HEK293T (cell line): ENCODE measurements around the gene GTPBP1.

Source experiments
- CTCF ChIA-PET: fragments of 350-600 bp; formaldehyde crosslinking; extraction: SDS; loops from one replicate; lab custom pipeline; 2021; ENCODE audit warnings: antibody characterized with exemption, inconsistent platforms; lab: Yijun Ruan, JAX
- POLR2A ChIA-PET: fragments of 350-600 bp; formaldehyde crosslinking; extraction: SDS; loops from one replicate; lab custom pipeline; 2020; ENCODE audit warnings: antibody characterized with exemption, inconsistent platforms; lab: Yijun Ruan, JAX
- DNase-seq: peaks from one replicate; pipeline ENCODE4 v3.0.0; 2012; ENCODE audit warnings: mixed read lengths; ENCODE audit errors: extremely low spot score
- ARNT ChIP-seq: fragments of 450-650 bp; IDR thresholded peaks from 2 replicates; pipeline ENCODE4 v1.6.1; 2017; ENCODE audit warnings: mild to moderate bottlenecking
- BHLHE40 ChIP-seq: fragments of 450-650 bp; IDR thresholded peaks from 2 replicates; pipeline ENCODE4 v1.6.1; 2016; ENCODE audit warnings: mild to moderate bottlenecking, moderate library complexity, borderline replicate concordance
- CTBP1 ChIP-seq: fragments of 450-650 bp; IDR thresholded peaks from 2 replicates; pipeline ENCODE4 v1.6.1; 2016; ENCODE audit warnings: borderline replicate concordance
- ELF4 ChIP-seq: fragments of 450-650 bp; IDR thresholded peaks from 2 replicates; pipeline ENCODE4 v1.6.1; 2017; ENCODE audit warnings: antibody characterized with exemption
- FOXA1 ChIP-seq: fragments of 450-650 bp; IDR thresholded peaks from 2 replicates; pipeline ENCODE4 v1.6.1; 2016; ENCODE audit warnings: mild to moderate bottlenecking
- FOXK2 ChIP-seq: fragments of 450-650 bp; IDR thresholded peaks from 2 replicates; pipeline ENCODE4 v1.6.1; 2016; ENCODE audit warnings: mild to moderate bottlenecking
- FOXM1 ChIP-seq: fragments of 450-650 bp; IDR thresholded peaks from 2 replicates; pipeline ENCODE4 v1.6.1; 2017; ENCODE audit warnings: mild to moderate bottlenecking, borderline replicate concordance
- HDGF ChIP-seq: fragments of 450-650 bp; IDR thresholded peaks from 2 replicates; pipeline ENCODE4 v1.6.1; 2017; ENCODE audit warnings: antibody characterized with exemption, borderline replicate concordance
- L3MBTL2 ChIP-seq: fragments of 450-650 bp; conservative IDR thresholded peaks from 2 replicates; pipeline ENCODE4 v1.6.1; 2016; ENCODE audit warnings: mild to moderate bottlenecking
- LEF1 ChIP-seq: fragments of 450-650 bp; IDR thresholded peaks from 2 replicates; pipeline ENCODE4 v1.6.1; 2017; ENCODE audit warnings: mild to moderate bottlenecking, borderline replicate concordance
- NFRKB ChIP-seq: fragments of 450-650 bp; IDR thresholded peaks from 2 replicates; pipeline ENCODE4 v1.6.1; 2016; ENCODE audit warnings: mild to moderate bottlenecking, moderate library complexity
- PKNOX1 ChIP-seq: fragments of 450-650 bp; IDR thresholded peaks from 2 replicates; pipeline ENCODE4 v1.6.1; 2016
- SP1 ChIP-seq: fragments of 450-650 bp; IDR thresholded peaks from 2 replicates; pipeline ENCODE4 v1.6.1; 2017
- SUZ12 ChIP-seq: fragments of 450-650 bp; IDR thresholded peaks from 2 replicates; pipeline ENCODE4 v1.6.1; 2016; ENCODE audit warnings: mild to moderate bottlenecking
- TARDBP ChIP-seq: fragments of 450-650 bp; IDR thresholded peaks from 2 replicates; pipeline ENCODE4 v1.6.1; 2016
- ZNF384 ChIP-seq: fragments of 450-650 bp; IDR thresholded peaks from 2 replicates; pipeline ENCODE4 v1.6.1; 2016

The GTPBP1 gene

DNA sequence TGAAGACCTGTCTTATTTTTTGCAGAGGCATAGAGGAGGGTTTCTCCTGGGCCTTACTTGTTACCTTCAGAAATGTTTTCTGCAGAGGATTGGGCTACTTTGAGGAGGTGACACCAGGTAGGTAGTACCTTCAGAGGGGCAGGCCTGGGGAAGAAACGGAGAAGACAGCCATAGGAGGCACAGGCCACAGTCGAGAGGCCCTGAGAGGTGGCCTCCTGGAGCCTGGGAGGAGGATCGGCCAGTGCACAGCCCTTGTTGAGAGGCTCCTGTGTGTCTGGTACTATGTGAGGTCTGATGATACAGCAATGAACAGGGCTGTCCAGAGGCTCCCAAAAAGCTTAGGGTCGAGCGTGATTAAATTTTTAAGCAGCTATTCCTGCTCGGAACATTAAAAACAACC is 11.5 kb downstream of the GTPBP1 start:
- no peak for DNase-seq
- ChIA-PET POLR2A (interaction anchor here (0.9 to 1.0 kb wide), 2 partner anchors 9 to 36 kb away, joined by 3 read pairs; partner anchors contain the start of gene TOMM22), CTCF (interaction anchor here (0.6 to 1.2 kb wide), 2 partner anchors 10 to 195 kb away, joined by 3 to 7 read pairs; no protein-coding TSS in a partner anchor)
- TF ChIP-seq FOXK2 (no peak), SP1 (no peak), SUZ12 (no peak), ELF4 (no peak)

GRCh38 chr22:38718414-38718813 is 12.7 kb downstream of the GTPBP1 start:
- DNase-seq, result peak; percentile 76
- ChIA-PET CTCF (interaction anchor here (1.2 kb wide), 1 partner anchor 11 kb away, joined by 7 read pairs; no protein-coding TSS in a partner anchor), POLR2A (no interaction called here)
- TF ChIP-seq FOXA1 (no peak), FOXK2 (no peak), ELF4 (no peak), HDGF (no peak), TARDBP (no peak), FOXM1 (no peak), BHLHE40 (no peak), ZNF384 (no peak), LEF1 (no peak), NFRKB (no peak), L3MBTL2 (no peak), PKNOX1 (no peak), SUZ12 (no peak)

- no peak for DNase-seq
- TF ChIP-seq FOXM1 (no peak), HDGF (no peak)
- CTCF ChIA-PET, result no interaction called here
- POLR2A ChIA-PET, result interaction anchor here (1.0 to 1.7 kb wide), 2 partner anchors 11 to 12 kb away, joined by 3 to 5 read pairs; no protein-coding TSS in a partner anchor
Measured at GRCh38 chr22:38719196-38719595, 13.5 kb downstream of the GTPBP1 start.

GRCh38 chr22:38720350-38720749 is 14.6 kb downstream of the GTPBP1 start:
- POLR2A ChIA-PET, result interaction anchor here (0.6 to 1.7 kb wide), 2 partner anchors 13 to 80 kb away, joined by 3 to 5 read pairs; no protein-coding TSS in a partner anchor
- DNase-seq, result no peak
- CTCF ChIA-PET, result no interaction called here
- no peak for TF ChIP-seq ARNT

DNA sequence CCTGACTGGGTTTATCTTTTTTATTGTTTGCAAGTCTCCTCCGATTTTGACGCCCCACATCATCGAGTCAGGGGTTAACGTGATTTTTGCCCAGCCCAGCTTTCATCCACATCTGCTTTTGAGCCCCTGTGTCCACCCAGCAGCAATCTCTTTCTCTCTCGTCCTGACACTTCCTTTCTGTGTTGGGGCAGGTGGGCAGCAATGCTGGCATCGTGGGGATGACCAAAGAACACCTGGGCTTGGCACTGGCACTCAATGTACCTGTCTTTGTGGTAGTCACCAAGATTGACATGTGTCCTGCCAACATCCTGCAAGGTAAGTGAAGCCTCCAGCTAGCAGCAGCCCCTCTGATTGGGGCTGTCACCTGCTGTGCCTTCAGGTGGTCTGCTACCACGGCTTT is 15.8 kb downstream of the GTPBP1 start:
- no peak for DNase-seq
- CTCF ChIA-PET, result interaction anchor here (0.6 to 2.7 kb wide), 2 partner anchors 10 to 12 kb away, joined by 3 to 12 read pairs; no protein-coding TSS in a partner anchor
- TF ChIP-seq HDGF (no peak), SP1 (no peak), PKNOX1 (no peak), ELF4 (no peak), L3MBTL2 (no peak), CTBP1 (no peak), BHLHE40 (no peak), ARNT (no peak), FOXM1 (no peak)
- POLR2A ChIA-PET, result no interaction called here

DNA sequence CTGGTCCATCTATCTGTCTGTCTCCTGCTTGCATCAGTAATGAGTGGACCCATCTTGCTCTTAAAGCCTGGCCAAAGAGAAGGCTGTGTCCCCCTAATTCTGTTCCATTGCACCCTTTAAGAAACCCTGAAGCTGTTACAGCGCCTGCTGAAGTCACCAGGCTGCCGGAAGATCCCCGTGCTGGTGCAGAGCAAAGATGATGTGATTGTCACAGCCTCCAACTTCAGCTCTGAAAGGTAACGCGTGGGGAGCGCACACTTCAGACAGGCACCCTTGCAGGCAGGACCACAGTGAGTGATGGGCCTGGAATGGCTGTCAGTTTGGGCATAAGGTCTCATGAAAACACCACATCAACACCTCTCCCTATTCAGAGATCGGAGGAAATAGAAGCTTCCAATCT is 18.4 kb downstream of the GTPBP1 start:
- TF ChIP-seq LEF1 (no peak), ARNT (no peak), TARDBP (no peak), ELF4 (no peak), SUZ12 (no peak), HDGF (no peak), L3MBTL2 (no peak)
- ChIA-PET CTCF (interaction anchor here (0.9 to 1.5 kb wide), 3 partner anchors 11 to 15 kb away, joined by 3 to 6 read pairs (median 4); no protein-coding TSS in a partner anchor), POLR2A (interaction anchor here (1.1 kb wide), 1 partner anchor 25 kb away, joined by 3 read pairs; no protein-coding TSS in a partner anchor)
- DNase-seq, result no peak

DNA sequence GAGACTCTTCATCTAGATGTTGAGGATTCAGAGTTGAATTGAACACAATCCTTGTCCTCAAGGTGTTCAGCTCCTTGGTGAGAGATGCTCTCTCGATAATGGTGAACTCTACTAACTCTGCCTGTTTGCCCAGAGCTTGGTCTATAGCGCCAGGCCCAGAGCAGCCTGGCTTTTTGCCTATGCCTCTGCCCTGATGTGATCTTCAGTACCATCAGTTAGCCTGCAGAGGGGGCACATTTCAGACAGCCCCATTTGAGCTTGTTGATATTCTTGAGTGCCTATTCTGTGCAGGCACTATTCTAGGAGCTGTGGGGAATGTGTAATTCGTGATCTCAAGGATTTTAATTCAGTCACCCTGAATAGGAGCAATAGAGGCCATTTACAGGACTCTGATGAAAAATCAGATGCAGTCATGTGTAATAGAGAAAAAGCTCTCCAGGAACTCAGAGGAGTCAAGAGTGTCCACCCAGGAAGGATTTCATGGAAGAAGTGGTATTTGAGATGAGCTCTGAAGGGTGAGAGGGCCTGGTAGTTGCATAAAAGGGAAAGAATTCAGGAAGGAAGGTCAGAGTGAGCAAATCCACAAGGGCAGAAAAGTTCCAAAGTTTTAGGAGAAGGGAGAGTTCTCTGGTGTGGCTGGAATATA is 19.3 kb downstream of the GTPBP1 start:
- DNase-seq, result peak; percentile 70
- CTCF ChIA-PET, result interaction anchor here (0.9 to 1.5 kb wide), 3 partner anchors 10 to 16 kb away, joined by 3 to 6 read pairs (median 4); no protein-coding TSS in a partner anchor
- peak; percentile 66; the same call in 1 of the 2 replicates for TF ChIP-seq FOXK2
- no peak for TF ChIP-seq ARNT
- POLR2A ChIA-PET, result interaction anchor here (0.7 to 1.1 kb wide), 2 partner anchors 20 to 25 kb away, joined by 3 read pairs; partner anchors contain the start of gene GTPBP1
